HCT116 (cell line): Measurements from ENCODE around the gene PAX2.

ENCODE experiments used
- CEBPB ChIP-seq: IDR thresholded peaks from 2 replicates; pipeline ENCODE4 v1.6.1; 2012; ENCODE audit warnings: low read depth
- EZH2 ChIP-seq: fragments of 200-600 bp; sonication (generic); IDR thresholded peaks from 2 replicates; pipeline ENCODE4 v1.6.1; 2017; ENCODE audit warnings: antibody characterized with exemption, mixed run types
- POLR2A ChIP-seq: IDR thresholded peaks from 2 replicates; pipeline ENCODE4 v1.7.0; 2011; ENCODE audit warnings: borderline replicate concordance; ENCODE audit not compliant: insufficient read depth, insufficient read length; ENCODE audit errors: extremely low read depth
- RAD21 ChIP-seq: IDR thresholded peaks from 2 replicates; pipeline ENCODE4 v1.6.1; 2012; ENCODE audit warnings: low read depth, mild to moderate bottlenecking
- SP1 ChIP-seq: IDR thresholded peaks from 2 replicates; pipeline ENCODE4 v1.6.1; 2012; ENCODE audit warnings: low read depth
- YY1 ChIP-seq: IDR thresholded peaks from 2 replicates; pipeline ENCODE4 v1.6.1; 2011; ENCODE audit warnings: low read length, low read depth, moderate library complexity, mild to moderate bottlenecking; ENCODE audit not compliant: insufficient replicate concordance; ENCODE audit errors: extremely low read depth
- ZFX ChIP-seq: fragments of 450-650 bp; IDR thresholded peaks from 2 replicates; pipeline ENCODE4 v1.6.1; 2017
- TF ChIP-seq, protein P1 (sequence below): IDR thresholded peaks from 2 replicates; pipeline ENCODE4 v1.6.1; 2012
- TF ChIP-seq, protein P2 (sequence below): IDR thresholded peaks from 2 replicates; pipeline ENCODE4 v1.6.1; 2012; ENCODE audit warnings: low read depth
- TF ChIP-seq, protein P3 (sequence below), 3 experiments: fragments of 200-600 bp in 1 of 3; sonication (generic) in 1 of 3; IDR thresholded peaks in 2 of 3; conservative IDR thresholded peaks in 1 of 3; 2 replicates each; pipeline ENCODE4 v1.5.1; 2012 to 2017; ENCODE audit warnings: low read depth in 2 of 3, low read length in 2 of 3, antibody characterized with exemption in 1 of 3, borderline replicate concordance in 1 of 3, control low read depth in 1 of 3, mild to moderate bottlenecking in 1 of 3, mixed read lengths in 1 of 3, mixed run types in 1 of 3, moderate library complexity in 1 of 3; ENCODE audit not compliant: insufficient read depth in 1 of 3

DNA sequence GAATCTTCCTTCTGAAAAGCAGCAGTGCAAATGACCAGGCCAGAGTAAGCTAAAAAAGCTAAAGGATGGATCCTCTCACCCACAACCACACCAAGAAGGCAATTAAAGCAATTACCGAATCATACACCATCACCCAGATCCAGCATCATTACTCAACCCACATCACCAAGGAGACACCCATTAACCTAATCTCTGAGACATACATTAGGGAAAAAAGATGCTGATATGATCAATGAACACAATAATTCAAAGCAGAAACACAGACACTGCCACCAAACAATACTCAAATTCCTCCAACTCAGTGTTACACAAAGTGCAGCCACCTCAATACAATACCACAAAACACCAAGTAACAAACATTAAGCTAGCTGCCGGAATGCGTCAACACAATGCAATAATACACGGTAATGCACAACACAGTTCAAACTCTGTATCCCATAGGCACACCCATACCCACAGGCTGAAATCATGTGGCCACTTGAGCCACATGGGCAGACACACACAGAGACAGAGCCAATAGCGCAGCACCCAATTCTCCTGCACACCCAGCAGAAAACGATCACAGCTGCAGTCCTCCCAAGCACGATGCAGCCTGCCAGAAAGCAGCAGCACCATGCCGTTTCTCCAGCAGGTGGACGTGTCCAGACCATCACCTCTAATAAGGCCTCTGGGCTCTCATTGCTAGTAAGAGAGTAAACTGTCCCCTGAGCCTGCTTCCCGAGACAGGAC lies 21.5 kb downstream of the PAX2 start:
- TF ChIP-seq, protein P1, sequence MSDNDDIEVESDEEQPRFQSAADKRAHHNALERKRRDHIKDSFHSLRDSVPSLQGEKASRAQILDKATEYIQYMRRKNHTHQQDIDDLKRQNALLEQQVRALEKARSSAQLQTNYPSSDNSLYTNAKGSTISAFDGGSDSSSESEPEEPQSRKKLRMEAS, result no peak
- TF ChIP-seq, protein P2, sequence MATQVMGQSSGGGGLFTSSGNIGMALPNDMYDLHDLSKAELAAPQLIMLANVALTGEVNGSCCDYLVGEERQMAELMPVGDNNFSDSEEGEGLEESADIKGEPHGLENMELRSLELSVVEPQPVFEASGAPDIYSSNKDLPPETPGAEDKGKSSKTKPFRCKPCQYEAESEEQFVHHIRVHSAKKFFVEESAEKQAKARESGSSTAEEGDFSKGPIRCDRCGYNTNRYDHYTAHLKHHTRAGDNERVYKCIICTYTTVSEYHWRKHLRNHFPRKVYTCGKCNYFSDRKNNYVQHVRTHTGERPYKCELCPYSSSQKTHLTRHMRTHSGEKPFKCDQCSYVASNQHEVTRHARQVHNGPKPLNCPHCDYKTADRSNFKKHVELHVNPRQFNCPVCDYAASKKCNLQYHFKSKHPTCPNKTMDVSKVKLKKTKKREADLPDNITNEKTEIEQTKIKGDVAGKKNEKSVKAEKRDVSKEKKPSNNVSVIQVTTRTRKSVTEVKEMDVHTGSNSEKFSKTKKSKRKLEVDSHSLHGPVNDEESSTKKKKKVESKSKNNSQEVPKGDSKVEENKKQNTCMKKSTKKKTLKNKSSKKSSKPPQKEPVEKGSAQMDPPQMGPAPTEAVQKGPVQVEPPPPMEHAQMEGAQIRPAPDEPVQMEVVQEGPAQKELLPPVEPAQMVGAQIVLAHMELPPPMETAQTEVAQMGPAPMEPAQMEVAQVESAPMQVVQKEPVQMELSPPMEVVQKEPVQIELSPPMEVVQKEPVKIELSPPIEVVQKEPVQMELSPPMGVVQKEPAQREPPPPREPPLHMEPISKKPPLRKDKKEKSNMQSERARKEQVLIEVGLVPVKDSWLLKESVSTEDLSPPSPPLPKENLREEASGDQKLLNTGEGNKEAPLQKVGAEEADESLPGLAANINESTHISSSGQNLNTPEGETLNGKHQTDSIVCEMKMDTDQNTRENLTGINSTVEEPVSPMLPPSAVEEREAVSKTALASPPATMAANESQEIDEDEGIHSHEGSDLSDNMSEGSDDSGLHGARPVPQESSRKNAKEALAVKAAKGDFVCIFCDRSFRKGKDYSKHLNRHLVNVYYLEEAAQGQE, result no peak
- TF ChIP-seq, protein P3, sequence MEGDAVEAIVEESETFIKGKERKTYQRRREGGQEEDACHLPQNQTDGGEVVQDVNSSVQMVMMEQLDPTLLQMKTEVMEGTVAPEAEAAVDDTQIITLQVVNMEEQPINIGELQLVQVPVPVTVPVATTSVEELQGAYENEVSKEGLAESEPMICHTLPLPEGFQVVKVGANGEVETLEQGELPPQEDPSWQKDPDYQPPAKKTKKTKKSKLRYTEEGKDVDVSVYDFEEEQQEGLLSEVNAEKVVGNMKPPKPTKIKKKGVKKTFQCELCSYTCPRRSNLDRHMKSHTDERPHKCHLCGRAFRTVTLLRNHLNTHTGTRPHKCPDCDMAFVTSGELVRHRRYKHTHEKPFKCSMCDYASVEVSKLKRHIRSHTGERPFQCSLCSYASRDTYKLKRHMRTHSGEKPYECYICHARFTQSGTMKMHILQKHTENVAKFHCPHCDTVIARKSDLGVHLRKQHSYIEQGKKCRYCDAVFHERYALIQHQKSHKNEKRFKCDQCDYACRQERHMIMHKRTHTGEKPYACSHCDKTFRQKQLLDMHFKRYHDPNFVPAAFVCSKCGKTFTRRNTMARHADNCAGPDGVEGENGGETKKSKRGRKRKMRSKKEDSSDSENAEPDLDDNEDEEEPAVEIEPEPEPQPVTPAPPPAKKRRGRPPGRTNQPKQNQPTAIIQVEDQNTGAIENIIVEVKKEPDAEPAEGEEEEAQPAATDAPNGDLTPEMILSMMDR (IDR thresholded peaks at IDR 0.05 in 2 of 3, conservative IDR thresholded peaks at IDR 0.05 in 1 of 3; ENCODE audit: borderline replicate concordance in 1 of 3, insufficient read depth in 1 of 3, low read depth in 2 of 3, low read length in 2 of 3), result peak in 2 of 3 experiments; percentile 17 to 38; a peak in 2 of 6 replicates
- TF ChIP-seq CEBPB (no peak), ZFX (no peak), EZH2 (no peak), RAD21 (no peak), YY1 (no peak), SP1 (no peak), POLR2A (no peak)
